Activated naive CD4-positive, alpha-beta T cell treated with anti-CD3 and anti-CD28 coated beads for 36 hours (primary cell): Measurements from ENCODE around the gene SP110. TPM values are rescaled to one million over a fixed set of nuclear protein-coding genes. Genes with fewer than 3 reads are reported as not detected.
"Not testable (repeated sequence)": the region's sequence is repeated elsewhere in the genome, so short reads cannot be mapped to it uniquely, and the experiment has no call there.

Experiments used
- CTCF ChIA-PET: fragments of 350-600 bp; sonication (Branson Sonifier 250); formaldehyde crosslinking; loops from one replicate; lab custom pipeline; 2021; ENCODE audit warnings: antibody characterized with exemption; lab: Charles Lee
- DNase-seq: peaks from one replicate; pipeline ENCODE4 v3.0.0-alpha.2; 2020
- H3K27ac Mint-ChIP-seq: one replicate; pipeline ENCODE4 v1.8.0; 2021; ENCODE audit warnings: mild to moderate bottlenecking, mixed read lengths
- H3K27me3 Mint-ChIP-seq: one replicate; pipeline ENCODE4 v1.8.0; 2021; ENCODE audit warnings: low read depth, mixed read lengths
- H3K36me3 Mint-ChIP-seq: one replicate; pipeline ENCODE4 v1.8.0; 2021; ENCODE audit warnings: low read depth, mixed read lengths
- H3K4me1 Mint-ChIP-seq: one replicate; pipeline ENCODE4 v1.8.0; 2021; ENCODE audit warnings: low read depth, mixed read lengths
- H3K4me3 Mint-ChIP-seq: one replicate; pipeline ENCODE4 v1.8.0; 2021; ENCODE audit warnings: mild to moderate bottlenecking, moderate library complexity, mixed read lengths
- H3K9me3 Mint-ChIP-seq: one replicate; pipeline ENCODE4 v1.8.0; 2021; ENCODE audit warnings: mixed read lengths
- intact Hi-C: fragments of 100-400 bp; cut with micrococcal nuclease; formaldehyde crosslinking; loops from one replicate; pipeline ENCODE4 v1.15.1; 2023
- total RNA-seq, 2 experiments: library from RNA; stranded (reverse); gene quantifications; one replicate each; pipeline ENCODE4 v1.2.3, GENCODE V29; 2021

Gene SP110
- 10 to 100 TPM; 85.3 to 88.8 TPM for total RNA-seq

DNA sequence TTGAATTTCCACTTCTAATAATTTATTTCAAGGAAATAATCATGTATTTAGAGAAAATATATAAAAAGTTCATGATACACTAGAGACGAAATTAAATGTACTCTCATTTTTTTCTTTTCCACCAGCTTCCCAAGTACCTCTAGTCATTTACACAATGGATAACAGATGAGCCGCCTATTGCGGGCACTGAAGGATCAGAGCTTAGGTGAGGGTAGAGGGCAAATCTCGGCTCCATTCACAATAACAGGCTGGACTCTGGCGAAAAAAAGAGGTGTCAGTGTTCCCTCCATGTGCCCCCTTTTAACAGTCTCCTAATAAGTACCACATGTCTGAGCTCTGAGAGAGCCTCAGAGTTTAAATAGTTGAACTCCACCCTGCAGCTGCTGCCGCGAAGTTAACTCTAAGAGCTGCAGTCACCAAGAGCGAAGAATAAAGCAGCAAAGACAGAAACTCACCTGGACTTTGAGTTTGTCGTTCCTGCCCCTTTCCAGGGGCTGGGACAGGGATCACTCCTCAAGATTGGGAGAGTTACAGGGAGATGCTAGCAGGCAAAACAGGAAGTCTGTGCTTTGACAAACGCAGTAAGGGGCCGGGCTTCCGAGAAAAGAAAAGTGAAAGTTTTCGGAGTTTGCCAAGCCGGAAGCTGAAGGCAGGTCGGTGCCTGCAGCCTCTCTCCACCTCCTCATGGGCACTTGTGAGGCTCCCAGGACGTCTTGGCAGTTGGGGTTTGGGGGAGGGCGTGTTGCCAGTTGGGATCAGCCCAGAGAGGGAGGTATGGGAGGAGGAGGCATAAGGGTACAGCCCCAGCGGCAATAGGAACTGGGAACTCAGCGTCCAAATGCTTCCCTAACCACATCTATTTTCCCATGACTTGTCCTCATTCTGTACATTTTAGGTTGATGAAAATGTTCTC lies at the start of gene SP110:
Gene SP110, minus strand, starts transcription at position 566 of the 913 bp plus-strand sequence. CDS start 3,057 bp downstream, outside the sequence.
- no peaks in the 10 kb centered on the region for H3K27me3 Mint-ChIP-seq
- H3K27ac Mint-ChIP-seq, result peak within 1 kb of the TSS; percentile 99
- peak within 1 kb of the TSS; percentile 99 for H3K4me3 Mint-ChIP-seq
- no peaks in the 10 kb centered on the region for H3K9me3 Mint-ChIP-seq
- DNase-seq, result peak; percentile 91
- CTCF ChIA-PET, result no interaction called here
- peaks cover 62% of the 10 kb centered on the region for H3K4me1 Mint-ChIP-seq
- peaks cover 48% of the 10 kb centered on the region for H3K36me3 Mint-ChIP-seq
- intact Hi-C loops, result loop anchor here (1.0 to 10.0 kb wide), 9 partner anchors 35 to 1488 kb away; partner anchors contain the start of genes PTMA and SLC16A14

GRCh38 chr2:230268606-230269243 lies 48.9 kb upstream of the SP110 start:
- intact Hi-C loops, result no loop called here
- no peak for DNase-seq
- peak overlapping the region; percentile 55 for H3K27ac Mint-ChIP-seq

GRCh38 chr2:230267556-230267955 lies 47.8 kb upstream of the SP110 start:
- Mint-ChIP-seq H3K36me3 (peaks cover 63% of the 10 kb centered on the region), H3K4me3 (no peak overlapping the region), H3K27ac (no peak overlapping the region), H3K9me3 (peaks cover 2% of the 10 kb centered on the region), H3K4me1 (peaks cover 42% of the 10 kb centered on the region), H3K27me3 (no peaks in the 10 kb centered on the region)
- CTCF ChIA-PET, result interaction anchor here (0.7 kb wide), 1 partner anchor 204 kb away, joined by 6 read pairs; no protein-coding TSS in a partner anchor
- no peak for DNase-seq
- intact Hi-C loops, result no loop called here

More at GRCh38 chr2:230268606-230269243, 48.9 kb upstream of the SP110 start:
- CTCF ChIA-PET, result no interaction called here
- Mint-ChIP-seq H3K27me3 (no peaks in the 10 kb centered on the region), H3K36me3 (peaks cover 69% of the 10 kb centered on the region), H3K9me3 (peaks cover 2% of the 10 kb centered on the region), H3K4me3 (no peak overlapping the region), H3K4me1 (peaks cover 31% of the 10 kb centered on the region)

GRCh38 chr2:230267059-230267458 lies 47.3 kb upstream of the SP110 start:
- Mint-ChIP-seq H3K4me1 (peaks cover 47% of the 10 kb centered on the region), H3K36me3 (peaks cover 60% of the 10 kb centered on the region), H3K27me3 (no peaks in the 10 kb centered on the region), H3K27ac (no peak overlapping the region), H3K9me3 (peaks cover 2% of the 10 kb centered on the region), H3K4me3 (no peak overlapping the region)
- DNase-seq, result no peak
- intact Hi-C loops, result no loop called here
- CTCF ChIA-PET, result interaction anchor here (1.0 kb wide), 1 partner anchor 107 kb away, joined by 3 read pairs; no protein-coding TSS in a partner anchor

GRCh38 chr2:230266638-230267037 lies 46.9 kb upstream of the SP110 start:
- H3K27me3 Mint-ChIP-seq, result no peaks in the 10 kb centered on the region
- H3K4me1 Mint-ChIP-seq, result peaks cover 51% of the 10 kb centered on the region
- no peak overlapping the region for H3K27ac Mint-ChIP-seq
- peaks cover 2% of the 10 kb centered on the region for H3K9me3 Mint-ChIP-seq
- intact Hi-C loops, result no loop called here
- CTCF ChIA-PET, result interaction anchor here (1.0 kb wide), 1 partner anchor 107 kb away, joined by 3 read pairs; no protein-coding TSS in a partner anchor
- no peak overlapping the region for H3K4me3 Mint-ChIP-seq
- peaks cover 57% of the 10 kb centered on the region for H3K36me3 Mint-ChIP-seq
- DNase-seq, result no peak

- intact Hi-C loops, DNase-seq, H3K4me3 Mint-ChIP-seq, H3K9me3 Mint-ChIP-seq, H3K27me3 Mint-ChIP-seq, H3K27ac Mint-ChIP-seq: not testable (repeated sequence)
- H3K36me3 Mint-ChIP-seq, result peaks cover 54% of the 10 kb centered on the region
- CTCF ChIA-PET, result interaction anchor here (0.8 kb wide), 1 partner anchor 62 kb away, joined by 3 read pairs; no protein-coding TSS in a partner anchor
- H3K4me1 Mint-ChIP-seq, result peaks cover 59% of the 10 kb centered on the region
These were observed 45.2 kb upstream of the SP110 start for GRCh38 chr2:230264945-230265344.

- peak overlapping the region; percentile 45 for H3K4me3 Mint-ChIP-seq
- H3K27ac Mint-ChIP-seq, result peak overlapping the region; percentile 82
- CTCF ChIA-PET, result no interaction called here
- H3K4me1 Mint-ChIP-seq, result peaks cover 41% of the 10 kb centered on the region
- intact Hi-C loops, result loop anchor here (1.0 to 2.0 kb wide), 3 partner anchors 8 to 57 kb away; no protein-coding TSS in a partner anchor
- H3K27me3 Mint-ChIP-seq, result no peaks in the 10 kb centered on the region
- DNase-seq, result no peak
- H3K9me3 Mint-ChIP-seq, result peaks cover 9% of the 10 kb centered on the region
- H3K36me3 Mint-ChIP-seq, result peaks cover 48% of the 10 kb centered on the region
These were observed 42.5 kb upstream of the SP110 start for GRCh38 chr2:230262246-230262645.

DNA sequence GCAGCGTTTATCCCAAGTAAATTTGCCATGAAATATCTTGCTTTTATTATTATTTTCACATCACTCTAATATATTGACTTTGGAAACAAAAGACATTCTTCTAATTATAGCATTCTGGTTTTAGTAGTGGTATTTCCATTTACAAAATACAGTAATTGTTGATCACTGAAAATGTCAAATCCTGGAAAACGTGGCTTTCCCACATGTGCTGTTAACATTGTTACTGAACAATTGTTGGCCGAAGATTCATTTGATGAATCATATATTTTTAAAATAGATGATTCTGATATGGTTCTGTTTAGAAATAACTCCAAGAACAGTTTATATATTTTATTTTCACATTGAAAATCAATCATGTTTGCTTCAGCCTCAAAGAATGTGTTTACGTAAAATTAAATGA lies 38.7 kb upstream of the SP110 start:
- DNase-seq, result no peak
- Mint-ChIP-seq H3K27ac (no peak overlapping the region), H3K9me3 (peaks cover 9% of the 10 kb centered on the region), H3K4me3 (no peak overlapping the region), H3K36me3 (peaks cover 35% of the 10 kb centered on the region), H3K4me1 (peaks cover 44% of the 10 kb centered on the region), H3K27me3 (no peaks in the 10 kb centered on the region)
- intact Hi-C loops, result no loop called here
- CTCF ChIA-PET, result no interaction called here

- intact Hi-C loops, result no loop called here
- no peak overlapping the region for H3K4me3 Mint-ChIP-seq
These were observed 37.0 kb upstream of the SP110 start for GRCh38 chr2:230256733-230257332.

GRCh38 chr2:230254152-230254881 lies 34.5 kb upstream of the SP110 start:
- Mint-ChIP-seq H3K36me3 (peaks cover 18% of the 10 kb centered on the region), H3K27ac (no peak overlapping the region), H3K27me3 (no peaks in the 10 kb centered on the region), H3K4me1 (peaks cover 13% of the 10 kb centered on the region), H3K9me3 (no peaks in the 10 kb centered on the region), H3K4me3 (no peak overlapping the region)
- peak; percentile 78 for DNase-seq
- intact Hi-C loops, result loop anchor here (1.0 to 2.0 kb wide), 4 partner anchors 8 to 64 kb away; no protein-coding TSS in a partner anchor
- CTCF ChIA-PET, result no interaction called here

More at GRCh38 chr2:230256733-230257332, 37.0 kb upstream of the SP110 start:
- H3K4me1 Mint-ChIP-seq, result peaks cover 28% of the 10 kb centered on the region
- H3K27me3 Mint-ChIP-seq, result no peaks in the 10 kb centered on the region
- CTCF ChIA-PET, result no interaction called here
- peaks cover 9% of the 10 kb centered on the region for H3K9me3 Mint-ChIP-seq
- H3K36me3 Mint-ChIP-seq, result peaks cover 29% of the 10 kb centered on the region
- DNase-seq, result no peak
- peak overlapping the region; percentile 13 for H3K27ac Mint-ChIP-seq

- intact Hi-C loops, result no loop called here
- DNase-seq, result no peak
- CTCF ChIA-PET, result interaction anchor here (0.6 kb wide), 1 partner anchor 242 kb away, joined by 3 read pairs; no protein-coding TSS in a partner anchor
These were observed 30.4 kb upstream of the SP110 start for GRCh38 chr2:230250231-230250630.

More at GRCh38 chr2:230250231-230250630, 30.4 kb upstream of the SP110 start:
- H3K9me3 Mint-ChIP-seq, result no peaks in the 10 kb centered on the region
- no peak overlapping the region for H3K4me3 Mint-ChIP-seq
- no peak overlapping the region for H3K27ac Mint-ChIP-seq
- H3K27me3 Mint-ChIP-seq, result no peaks in the 10 kb centered on the region
- H3K4me1 Mint-ChIP-seq, result no peaks in the 10 kb centered on the region
- peaks cover 2% of the 10 kb centered on the region for H3K36me3 Mint-ChIP-seq
